Mesodermal cell (in vitro differentiated cells): ENCODE data around the gene CAMKMT.

Experiments
- H3K27ac ChIP-seq: 2 replicates; pipeline ENCODE4 v1.7.0; 2013; ENCODE audit warnings: mild to moderate bottlenecking, low read depth, low read length, moderate library complexity; ENCODE audit not compliant: severe bottlenecking
- H3K36me3 ChIP-seq: 2 replicates; pipeline ENCODE4 v1.7.1; 2013; ENCODE audit warnings: mild to moderate bottlenecking, low read length, moderate library complexity; ENCODE audit not compliant: control insufficient read depth, insufficient read depth
- H3K4me1 ChIP-seq: one replicate; pipeline ENCODE4 v1.7.1; 2013; ENCODE audit warnings: mild to moderate bottlenecking, low read length; ENCODE audit not compliant: insufficient read depth, control insufficient read depth, poor library complexity, severe bottlenecking
- H3K4me3 ChIP-seq: 2 replicates; pipeline ENCODE4 v1.7.0; 2013; ENCODE audit warnings: low read length, control low read depth, mild to moderate bottlenecking; ENCODE audit not compliant: insufficient read depth, poor library complexity, severe bottlenecking; ENCODE audit errors: extremely low read depth
- H3K9me3 ChIP-seq: 2 replicates; pipeline ENCODE4 v1.7.1; 2013; ENCODE audit warnings: mild to moderate bottlenecking, low read length, moderate library complexity; ENCODE audit not compliant: control insufficient read depth
- WGBS, 2 experiments: methylation state at CpG; one replicate each; pipeline ENCODE4 v1.1.5; 2013; ENCODE audit warnings: missing lambda C conversion rate in 2 of 2; ENCODE audit not compliant: insufficient coverage in 2 of 2; 5-methylcytosine and 5-hydroxymethylcytosine counted together

The CAMKMT gene

DNA sequence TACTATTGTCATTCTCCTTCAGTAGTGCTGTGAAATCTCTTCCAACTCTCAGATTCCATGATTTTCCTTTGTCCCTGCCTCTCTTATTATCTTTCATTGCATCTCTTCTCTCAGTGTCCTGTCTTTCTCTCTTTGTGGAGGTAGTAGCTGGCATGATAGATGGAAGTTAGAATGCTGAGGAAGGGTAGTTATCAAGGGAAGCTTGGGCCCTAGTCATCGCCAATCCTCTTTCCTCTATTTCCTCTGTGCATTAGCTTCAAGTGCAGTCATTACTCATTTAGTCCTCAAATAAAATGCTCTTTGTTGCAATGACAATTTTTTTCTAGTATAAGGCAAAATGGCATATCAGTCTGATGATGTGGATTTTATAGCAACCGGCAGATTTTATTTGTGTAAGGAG lies 207.7 kb downstream of the CAMKMT start:
- Histone ChIP-seq H3K27ac (no peak overlapping the region), H3K4me3 (no peak overlapping the region)
- 100% methylated on average over 1 of the region's 2 CpGs for WGBS, 2 experiments

DNA sequence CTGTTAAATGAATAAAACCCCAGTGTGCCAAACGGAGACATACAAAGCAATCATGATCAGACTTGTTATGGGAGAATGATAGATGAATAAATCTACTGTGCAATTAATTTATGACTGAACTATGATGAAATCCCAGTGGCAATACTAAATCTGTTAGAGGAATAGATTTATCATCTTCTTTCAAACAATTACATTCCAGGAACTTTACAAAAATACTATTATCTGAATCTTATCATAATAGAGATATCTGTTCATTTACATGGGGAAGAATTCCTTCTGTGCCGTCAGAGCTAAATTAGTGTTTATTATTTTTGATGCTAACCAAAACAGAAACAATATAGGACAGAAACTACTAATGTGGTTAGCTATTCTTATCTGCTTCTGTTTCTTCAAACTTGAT lies 208.5 kb downstream of the CAMKMT start:
- no CpG with 5 or more reads among the region's 2 CpGs for WGBS, 2 experiments
- no peak overlapping the region for H3K4me3 ChIP-seq
- no peaks in the 10 kb centered on the region for H3K9me3 ChIP-seq
- no peaks in the 10 kb centered on the region for H3K4me1 ChIP-seq
- no peaks in the 10 kb centered on the region for H3K36me3 ChIP-seq
- no peak overlapping the region for H3K27ac ChIP-seq

More for the DNA sequence above, 207.7 kb downstream of the CAMKMT start:
- Histone ChIP-seq H3K4me1 (no peaks in the 10 kb centered on the region), H3K9me3 (no peaks in the 10 kb centered on the region), H3K36me3 (no peaks in the 10 kb centered on the region)

DNA sequence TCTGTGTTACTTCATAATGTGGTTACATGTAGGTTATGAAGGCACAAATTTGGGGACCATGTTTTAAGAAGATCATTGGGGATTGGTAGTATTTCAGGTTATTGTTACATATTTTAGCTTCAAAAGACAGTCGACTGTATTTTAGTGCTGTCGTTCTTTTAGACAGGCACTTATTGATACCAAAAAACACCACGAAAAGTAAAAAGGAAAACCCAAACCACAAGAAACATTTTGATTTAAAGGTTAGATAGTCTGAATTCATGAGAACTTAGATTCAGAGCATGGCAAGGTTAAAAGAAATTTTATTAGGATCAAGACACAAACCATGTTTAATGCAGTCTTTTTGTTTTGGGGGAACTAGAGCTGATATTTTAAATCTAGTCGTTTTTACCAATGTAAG lies 209.0 kb downstream of the CAMKMT start:
- H3K36me3 ChIP-seq, result no peaks in the 10 kb centered on the region
- no peaks in the 10 kb centered on the region for H3K4me1 ChIP-seq
- 82% methylated on average over 1 of the region's 4 CpGs; no CpG with 5 or more reads in 1 of the 2 experiments for WGBS, 2 experiments
- no peaks in the 10 kb centered on the region for H3K9me3 ChIP-seq
- no peak overlapping the region for H3K27ac ChIP-seq
- no peak overlapping the region for H3K4me3 ChIP-seq

DNA sequence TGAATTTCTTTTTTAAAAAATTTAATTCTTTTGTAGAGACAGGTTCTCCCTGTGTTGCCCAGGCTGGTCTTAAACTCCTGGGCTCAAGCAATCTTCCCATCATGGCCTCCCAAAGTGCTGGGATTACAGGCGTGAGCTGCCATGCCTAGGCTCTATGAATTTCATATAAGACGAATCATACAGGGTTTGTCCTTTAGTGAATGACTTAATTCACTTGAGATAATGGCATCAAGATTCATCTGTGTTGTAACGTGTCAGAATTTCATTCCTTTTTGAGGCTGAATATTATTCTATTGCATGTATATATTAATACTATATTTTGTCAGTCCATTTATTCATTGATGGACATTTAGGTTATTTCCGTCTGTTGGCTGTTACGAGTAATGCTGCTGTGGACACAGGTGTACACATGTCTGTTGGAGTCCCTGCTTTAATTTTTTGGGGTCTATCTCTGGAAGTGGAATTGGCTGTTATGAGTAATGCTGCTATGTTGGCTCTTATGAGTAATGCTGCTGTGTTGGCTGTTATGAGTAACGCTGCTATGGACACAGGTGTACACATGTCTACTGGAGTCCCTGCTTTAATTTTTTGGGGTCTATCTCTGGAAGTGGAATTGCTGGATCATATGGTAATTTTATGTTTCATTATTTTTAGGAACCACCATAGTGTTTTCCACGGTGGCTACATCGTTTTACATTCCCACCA lies 210.6 kb downstream of the CAMKMT start:
- no peak overlapping the region for H3K4me3 ChIP-seq
- 88 to 98% methylated on average over 2 to 3 of the region's 8 CpGs for WGBS, 2 experiments
- no peaks in the 10 kb centered on the region for H3K9me3 ChIP-seq
- H3K27ac ChIP-seq, result no peak overlapping the region
- H3K4me1 ChIP-seq, result no peaks in the 10 kb centered on the region
- no peaks in the 10 kb centered on the region for H3K36me3 ChIP-seq

DNA sequence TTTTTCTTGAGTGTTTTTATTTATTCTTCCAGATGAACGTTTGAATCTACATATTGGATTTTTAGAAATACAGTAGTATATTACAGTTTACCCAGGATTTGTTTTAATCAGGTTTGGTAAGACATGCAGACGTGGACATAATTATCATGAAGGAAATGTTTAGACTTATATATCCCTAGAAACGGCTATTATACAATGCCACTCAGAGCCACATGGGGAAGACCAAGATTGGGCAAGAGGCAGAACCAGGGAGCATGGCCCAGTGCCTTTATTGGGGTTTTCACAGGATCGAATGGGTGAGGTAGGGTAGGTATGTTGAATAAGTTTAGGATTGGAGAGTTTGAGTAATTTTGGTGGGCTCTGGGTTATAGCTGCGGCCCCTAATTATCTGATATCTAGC lies 212.2 kb downstream of the CAMKMT start:
- Histone ChIP-seq H3K4me3 (no peak overlapping the region), H3K36me3 (no peaks in the 10 kb centered on the region), H3K9me3 (no peaks in the 10 kb centered on the region), H3K4me1 (no peaks in the 10 kb centered on the region), H3K27ac (no peak overlapping the region)
- 83 to 84% methylated on average over 3 of the region's 5 CpGs for WGBS, 2 experiments

DNA sequence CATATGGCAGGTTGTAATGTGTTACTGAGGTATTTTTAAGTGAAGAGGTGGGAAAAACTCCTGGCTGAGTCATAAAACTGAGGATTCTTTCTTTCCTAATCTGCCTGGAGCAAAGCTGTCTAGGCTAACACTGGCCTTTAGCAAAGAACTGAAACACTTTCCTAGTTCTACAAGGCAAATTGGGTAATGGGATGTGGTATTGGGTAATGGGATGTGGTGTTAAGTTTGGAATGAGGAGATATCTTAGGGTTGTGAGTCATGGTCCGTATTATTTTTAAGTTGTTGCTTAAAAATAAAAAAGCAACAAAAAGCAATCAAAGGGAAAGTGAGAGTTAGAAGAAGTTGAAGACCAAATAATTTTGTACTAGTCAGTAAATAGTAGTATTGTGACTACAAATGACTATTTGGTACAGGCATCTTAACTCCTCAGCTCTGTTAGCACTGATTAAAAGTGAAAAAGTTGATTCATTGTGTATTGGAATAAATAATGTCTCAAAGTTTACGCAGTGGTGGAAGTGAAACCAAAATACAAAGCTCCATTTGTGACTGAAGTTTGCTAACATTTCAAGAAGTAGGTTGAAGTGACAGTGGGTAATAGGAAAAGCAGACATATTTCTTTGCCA lies 216.8 kb downstream of the CAMKMT start:
- H3K27ac ChIP-seq, result no peak overlapping the region
- no peaks in the 10 kb centered on the region for H3K36me3 ChIP-seq
- no peak overlapping the region for H3K4me3 ChIP-seq
- no peaks in the 10 kb centered on the region for H3K9me3 ChIP-seq
- 88 to 94% methylated on average over 1 to 2 of the region's 2 CpGs for WGBS, 2 experiments
- H3K4me1 ChIP-seq, result no peaks in the 10 kb centered on the region

DNA sequence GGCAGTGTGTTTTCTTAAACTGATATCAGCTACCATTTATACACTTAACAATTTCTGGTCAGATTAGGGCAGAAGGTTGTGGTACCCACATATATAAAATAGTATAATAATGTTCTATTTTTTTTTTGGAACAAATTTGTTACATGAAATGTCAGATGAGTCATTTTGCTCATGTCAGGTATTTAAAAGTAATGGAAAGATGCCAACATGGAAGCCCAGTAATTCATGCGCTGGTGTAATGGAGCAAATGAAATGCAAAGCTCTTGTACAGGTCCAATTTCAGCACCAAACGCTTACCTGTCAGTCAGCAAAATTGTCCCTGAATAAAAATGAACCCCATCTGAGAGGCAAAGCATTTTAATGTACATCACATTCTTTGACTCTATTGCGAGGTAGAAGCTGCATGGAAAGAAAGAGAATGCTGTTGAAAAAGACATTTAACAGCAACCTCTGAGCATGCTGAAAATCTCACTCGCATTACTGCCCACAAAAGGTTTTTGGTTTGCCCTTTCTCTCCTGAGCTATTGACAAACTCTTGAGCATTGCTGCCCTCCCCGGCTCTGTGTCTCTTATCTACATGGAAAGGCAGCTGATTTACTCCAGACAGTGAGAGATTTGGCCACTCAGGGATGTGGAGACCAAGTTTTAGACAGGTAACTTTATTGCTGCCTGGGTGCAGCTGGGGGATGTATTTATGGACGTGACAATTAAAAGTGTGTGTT lies 217.5 kb downstream of the CAMKMT start:
- H3K4me3 ChIP-seq, result no peak overlapping the region
- H3K36me3 ChIP-seq, result no peaks in the 10 kb centered on the region
- H3K27ac ChIP-seq, result no peak overlapping the region
- no peaks in the 10 kb centered on the region for H3K9me3 ChIP-seq
- 93 to 96% methylated on average over 3 to 4 of the region's 6 CpGs for WGBS, 2 experiments
- H3K4me1 ChIP-seq, result no peaks in the 10 kb centered on the region

DNA sequence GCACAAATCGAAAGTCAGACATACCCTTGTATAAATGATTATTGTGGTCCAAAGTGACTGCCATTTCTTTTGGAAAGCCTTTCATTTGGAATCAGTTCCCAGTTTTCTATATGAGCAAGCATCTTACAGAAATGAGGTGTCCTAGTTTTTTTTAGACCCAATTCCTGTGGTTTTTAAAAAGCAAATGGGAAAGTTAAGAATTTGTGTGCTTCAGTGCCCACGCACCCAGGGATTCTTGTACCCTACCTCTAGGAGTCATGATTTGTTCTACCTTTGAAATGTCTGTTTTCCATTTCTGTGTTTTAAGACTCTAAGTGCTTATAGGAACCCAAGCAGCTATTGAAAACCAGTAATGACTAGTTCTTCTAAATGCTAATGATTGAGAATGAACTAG lies 218.1 kb downstream of the CAMKMT start:
- Histone ChIP-seq H3K9me3 (no peaks in the 10 kb centered on the region), H3K4me1 (no peaks in the 10 kb centered on the region), H3K4me3 (no peak overlapping the region), H3K36me3 (no peaks in the 10 kb centered on the region), H3K27ac (no peak overlapping the region)
- 100% methylated on average over 1 of the region's 2 CpGs; no CpG with 5 or more reads in 1 of the 2 experiments for WGBS, 2 experiments

DNA sequence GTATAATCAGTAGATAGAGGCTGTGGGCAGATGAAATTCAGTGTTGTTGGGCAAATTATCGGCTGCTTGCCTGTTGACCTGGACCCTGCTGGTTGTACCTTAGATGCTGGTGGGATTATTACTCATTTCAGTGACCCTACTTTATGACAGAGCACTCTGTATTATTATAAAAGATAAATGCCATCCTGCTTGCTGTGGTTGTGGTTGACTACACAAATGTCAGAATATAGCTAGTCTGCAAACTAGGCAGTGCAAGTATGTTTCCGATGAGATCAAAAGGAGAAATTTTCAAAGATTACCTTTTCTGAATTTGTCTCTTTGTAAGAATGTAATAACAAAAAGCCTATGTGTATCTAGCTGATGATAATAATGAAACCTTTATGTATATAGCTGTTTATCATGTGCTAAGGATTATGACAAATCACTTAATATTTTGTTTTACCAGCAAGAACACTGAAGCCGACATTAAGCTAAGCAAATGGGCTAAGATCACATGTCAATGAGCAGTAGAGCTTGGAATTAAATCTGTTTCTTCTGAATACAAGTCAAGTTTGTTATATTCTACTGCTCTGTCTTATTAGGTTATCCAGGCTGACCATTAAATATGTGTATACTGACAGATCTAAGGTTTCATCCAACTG lies 219.2 kb downstream of the CAMKMT start:
- Histone ChIP-seq H3K9me3 (no peaks in the 10 kb centered on the region), H3K36me3 (no peaks in the 10 kb centered on the region), H3K27ac (no peak overlapping the region), H3K4me3 (no peak overlapping the region), H3K4me1 (no peaks in the 10 kb centered on the region)
- WGBS, 2 experiments, result 71% methylated on average over 1 of the region's 3 CpGs; no CpG with 5 or more reads in 1 of the 2 experiments

DNA sequence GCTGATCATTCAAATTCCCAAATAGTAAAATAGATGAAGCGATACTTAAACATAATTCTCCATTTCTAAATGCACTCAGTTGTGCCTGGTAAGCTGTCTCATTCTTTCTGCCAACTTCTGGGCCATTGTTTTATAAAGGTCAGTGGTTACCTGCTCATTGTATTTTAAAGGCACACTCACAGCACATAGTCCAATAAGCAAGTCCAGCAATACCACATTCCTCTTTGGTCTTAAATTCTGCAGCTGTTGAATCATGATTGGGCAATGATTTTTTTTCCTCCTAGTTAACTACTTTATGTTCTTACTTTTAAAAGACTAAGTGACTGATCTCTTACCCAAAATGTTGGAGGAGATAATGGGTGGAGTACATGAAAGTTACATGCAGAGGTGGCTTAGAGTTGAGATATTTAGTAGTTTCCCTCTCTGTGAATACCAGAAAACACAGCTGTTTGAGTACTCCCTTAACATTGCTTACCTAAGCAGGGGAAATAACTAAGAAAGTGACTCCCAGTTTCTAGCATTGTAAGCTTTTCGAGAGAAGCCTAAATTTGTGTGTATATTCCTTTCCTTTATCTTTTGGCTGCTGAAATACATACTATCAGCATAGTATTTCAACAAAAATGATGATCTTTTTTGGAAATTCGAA lies 220.7 kb downstream of the CAMKMT start:
- H3K4me1 ChIP-seq, result no peaks in the 10 kb centered on the region
- H3K27ac ChIP-seq, result no peak overlapping the region
- no peaks in the 10 kb centered on the region for H3K9me3 ChIP-seq
- no peak overlapping the region for H3K4me3 ChIP-seq
- H3K36me3 ChIP-seq, result no peaks in the 10 kb centered on the region
- WGBS, 2 experiments, result no CpG with 5 or more reads among the region's 3 CpGs
